ENCODE results near the gene SLFN5.
"Not testable (repeated sequence)": the region's sequence is repeated elsewhere in the genome, so short reads cannot be mapped to it uniquely, and the experiment has no call there.

Gene SLFN5

DNA sequence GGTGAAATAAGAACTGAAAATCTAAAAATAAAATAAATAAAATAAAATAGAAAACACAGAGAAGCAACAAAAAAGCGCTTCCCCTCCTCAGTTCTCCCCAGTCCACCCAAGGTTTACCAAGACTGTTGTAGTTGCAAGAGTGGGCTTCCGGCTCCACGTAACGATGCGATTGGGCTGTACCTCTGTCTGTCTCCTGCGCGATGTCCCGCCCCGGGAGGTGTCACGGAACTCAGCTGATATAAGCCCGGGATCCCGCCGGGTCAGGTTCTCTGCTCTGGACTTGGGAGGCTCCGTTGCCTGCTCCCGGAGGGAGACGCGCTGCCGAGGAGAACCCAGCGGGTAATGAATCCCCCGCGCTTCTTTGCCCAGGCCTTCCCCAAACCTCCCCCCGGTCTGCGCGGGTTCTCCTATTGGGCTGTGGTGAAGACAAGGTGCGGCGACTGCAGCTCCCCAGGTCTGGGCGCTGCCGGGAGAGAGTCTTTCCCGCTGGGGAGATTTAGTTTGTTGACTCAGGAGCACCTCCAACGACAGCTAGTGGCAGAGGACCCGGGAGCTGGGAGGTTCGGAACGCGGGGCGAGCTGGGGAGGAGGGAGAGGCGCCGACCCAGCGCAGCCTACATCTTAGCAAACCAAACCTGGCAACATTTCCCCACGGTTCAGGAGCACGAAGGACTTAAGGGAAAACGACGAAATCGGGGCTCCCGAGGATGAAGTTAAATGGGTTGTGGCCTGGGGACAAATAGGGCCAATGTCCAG, at the start of gene SLFN5:
Gene SLFN5, plus strand, starts transcription at position 268 of the 756 bp plus-strand sequence. CDS start 15,619 bp downstream, outside the sequence.
- no peak for TF ChIP-seq ZNF274 (IDR thresholded peaks at IDR 0.05; ENCODE audit: low read depth, low read length)

DNA sequence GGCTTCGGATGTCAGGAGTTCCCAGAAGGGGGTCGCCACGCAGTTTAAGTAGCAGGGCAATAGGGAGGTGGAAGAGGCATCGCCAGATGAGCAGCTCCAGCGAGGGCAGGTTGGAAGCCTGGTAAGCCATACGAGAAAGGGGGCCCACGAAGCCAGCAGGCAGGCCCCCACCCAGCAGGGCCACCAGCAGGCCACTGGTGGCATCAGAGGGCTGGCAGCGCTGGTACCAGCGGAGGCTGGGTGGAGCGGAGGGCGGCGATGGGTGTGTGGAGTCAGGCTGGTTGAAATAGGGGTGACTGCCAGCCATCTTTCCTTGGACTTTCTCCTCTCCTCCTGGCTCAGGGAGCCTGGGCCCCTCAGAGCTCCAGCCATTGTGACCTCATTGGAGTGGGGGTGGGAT, 48.9 kb upstream of the SLFN5 start, which contains the start of gene SLC35G3:
Gene SLC35G3, minus strand, starts transcription at position 393 of the 400 bp plus-strand sequence. Its CDS starts 86 bp downstream, at position 307.
- not testable (repeated sequence) for H3K4me3 ChIP-seq (ENCODE audit: low read length)

More for the DNA sequence above, at the start of gene SLFN5:
- peak within 1 kb of the TSS; percentile 83 for H3K4me3 ChIP-seq (ENCODE audit: low read length)

DNA sequence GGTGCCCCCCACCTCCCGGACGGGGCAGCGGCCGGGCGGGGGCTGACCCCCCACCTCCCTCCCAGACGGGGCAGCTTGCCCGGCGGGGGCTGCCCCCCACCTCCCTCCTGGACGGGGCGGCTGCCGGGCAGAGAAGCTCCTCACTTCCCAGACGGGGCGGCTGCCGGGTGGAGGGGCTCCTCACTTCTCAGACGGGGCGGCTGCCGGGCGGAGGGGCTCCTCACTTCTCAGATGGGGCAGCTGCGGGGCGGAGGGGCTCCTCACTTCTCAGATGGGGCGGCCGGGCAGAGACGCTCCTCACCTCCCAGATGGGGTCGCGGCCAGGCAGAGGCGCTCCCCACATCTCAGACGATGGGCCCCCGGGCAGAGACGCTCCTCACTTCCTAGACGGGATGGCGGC, 47.8 kb upstream of the SLFN5 start:
- H3K4me3 ChIP-seq (ENCODE audit: low read length), result not testable (repeated sequence)

DNA sequence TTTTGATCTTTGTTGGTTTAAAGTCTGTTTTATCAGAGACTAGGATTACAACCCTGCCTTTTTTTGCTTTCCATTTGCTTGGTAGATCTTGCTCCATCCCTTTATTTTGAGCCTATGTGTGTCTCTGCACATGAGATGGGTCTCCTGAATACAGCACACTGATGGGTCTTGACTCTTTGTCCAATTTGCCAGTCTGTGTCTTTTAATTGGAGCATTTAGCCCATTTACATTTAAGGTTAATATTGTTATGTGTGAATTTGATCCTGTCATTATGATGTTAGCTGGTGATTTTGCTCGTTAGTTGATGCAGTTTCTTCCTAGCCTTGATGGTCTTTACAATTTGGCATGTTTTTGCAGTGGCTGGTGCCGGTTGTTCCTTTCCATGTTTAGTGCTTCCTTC, 40.3 kb upstream of the SLFN5 start:
- H3K4me3 ChIP-seq (ENCODE audit: low read length), result not testable (repeated sequence)

DNA sequence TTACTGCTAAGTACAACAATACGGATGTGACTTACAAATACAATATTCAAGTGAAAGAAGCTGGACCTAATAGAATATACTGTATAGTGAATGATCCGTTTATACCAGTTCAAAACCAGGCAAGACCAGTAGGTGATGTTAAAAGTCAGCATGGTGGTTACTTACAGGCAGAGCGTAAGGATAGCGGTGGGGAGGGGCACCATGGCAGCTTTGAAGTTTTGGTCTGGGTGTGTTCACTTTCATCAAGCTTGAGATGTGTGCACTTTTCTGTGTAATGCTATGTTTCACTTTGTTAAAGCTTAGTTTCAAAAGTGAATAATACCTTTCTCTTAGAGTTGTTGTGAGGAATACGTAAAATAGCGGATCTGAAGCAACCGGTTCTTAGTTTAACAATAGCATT, 32.1 kb upstream of the SLFN5 start:
- H3K4me3 ChIP-seq (ENCODE audit: low read length), result no peak overlapping the region
- no peak for TF ChIP-seq ZNF274 (IDR thresholded peaks at IDR 0.05; ENCODE audit: low read depth, low read length)

DNA sequence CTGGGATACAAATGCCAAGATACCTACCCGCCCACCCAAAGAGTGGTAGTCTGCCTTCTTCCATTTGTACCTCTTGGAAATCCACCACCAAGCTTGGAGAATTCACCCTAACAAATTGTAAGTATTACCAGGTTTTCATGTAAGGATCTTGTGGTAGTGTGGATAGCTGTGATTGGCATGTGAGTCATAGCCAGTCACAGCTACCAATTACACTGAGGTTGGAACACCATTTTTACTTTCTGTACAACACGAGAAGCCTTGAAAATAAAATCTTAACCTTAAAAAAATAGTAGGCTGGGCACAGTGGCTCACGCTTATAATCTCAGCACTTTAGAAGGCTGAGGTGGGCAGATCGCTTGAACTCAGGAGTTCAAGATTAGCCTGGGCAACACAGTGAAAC, 30.2 kb upstream of the SLFN5 start:
- TF ChIP-seq ZNF274 (IDR thresholded peaks at IDR 0.05; ENCODE audit: low read depth, low read length), result no peak
- H3K4me3 ChIP-seq (ENCODE audit: low read length), result no peak overlapping the region

DNA sequence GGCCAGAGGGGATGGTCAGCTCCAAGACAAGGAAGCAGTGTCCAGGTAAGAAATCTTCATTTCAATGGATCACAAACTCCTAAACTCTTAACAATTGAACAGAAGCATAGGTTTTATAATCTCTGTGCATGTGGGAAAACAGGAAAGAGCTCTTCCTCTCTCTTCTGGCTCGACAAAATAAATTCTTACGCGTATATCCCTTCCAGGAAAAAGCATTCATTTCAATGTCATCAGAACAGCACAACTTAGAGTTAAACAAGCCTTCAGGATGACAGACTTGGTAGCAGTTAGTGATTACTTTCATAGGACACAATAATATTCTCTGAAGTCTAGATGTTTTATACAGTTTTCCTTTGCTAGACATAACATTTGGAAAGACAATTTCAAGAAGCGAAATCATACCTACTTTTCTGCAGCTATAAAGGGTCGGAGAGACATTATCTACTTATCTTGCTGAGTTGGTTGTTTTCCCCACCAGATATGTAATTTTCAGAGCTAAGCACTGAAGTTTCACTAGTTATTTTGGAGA, 29.4 kb upstream of the SLFN5 start:
- H3K4me3 ChIP-seq (ENCODE audit: low read length), result no peak overlapping the region
- TF ChIP-seq ZNF274 (IDR thresholded peaks at IDR 0.05; ENCODE audit: low read depth, low read length), result no peak

DNA sequence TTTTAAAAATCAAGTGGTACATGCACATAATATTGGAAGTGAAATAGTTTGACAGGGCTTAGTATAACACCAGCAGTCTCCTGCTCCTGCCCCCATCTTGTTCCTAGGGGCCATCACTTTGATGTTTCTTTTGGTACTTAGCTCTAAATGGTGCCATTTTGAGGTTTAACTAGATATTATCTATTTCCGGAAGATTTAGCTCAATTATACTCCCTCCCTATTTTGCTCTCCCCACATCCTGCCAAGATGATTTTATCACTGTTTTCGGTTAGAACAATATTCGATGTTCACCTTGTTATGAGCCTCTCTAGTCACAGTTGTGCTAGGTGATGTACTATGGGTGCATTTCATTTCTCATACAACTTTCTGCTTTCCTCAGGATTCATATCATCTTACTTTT, 28.7 kb upstream of the SLFN5 start:
- H3K4me3 ChIP-seq (ENCODE audit: low read length), result no peak overlapping the region
- no peak for TF ChIP-seq ZNF274 (IDR thresholded peaks at IDR 0.05; ENCODE audit: low read depth, low read length)

DNA sequence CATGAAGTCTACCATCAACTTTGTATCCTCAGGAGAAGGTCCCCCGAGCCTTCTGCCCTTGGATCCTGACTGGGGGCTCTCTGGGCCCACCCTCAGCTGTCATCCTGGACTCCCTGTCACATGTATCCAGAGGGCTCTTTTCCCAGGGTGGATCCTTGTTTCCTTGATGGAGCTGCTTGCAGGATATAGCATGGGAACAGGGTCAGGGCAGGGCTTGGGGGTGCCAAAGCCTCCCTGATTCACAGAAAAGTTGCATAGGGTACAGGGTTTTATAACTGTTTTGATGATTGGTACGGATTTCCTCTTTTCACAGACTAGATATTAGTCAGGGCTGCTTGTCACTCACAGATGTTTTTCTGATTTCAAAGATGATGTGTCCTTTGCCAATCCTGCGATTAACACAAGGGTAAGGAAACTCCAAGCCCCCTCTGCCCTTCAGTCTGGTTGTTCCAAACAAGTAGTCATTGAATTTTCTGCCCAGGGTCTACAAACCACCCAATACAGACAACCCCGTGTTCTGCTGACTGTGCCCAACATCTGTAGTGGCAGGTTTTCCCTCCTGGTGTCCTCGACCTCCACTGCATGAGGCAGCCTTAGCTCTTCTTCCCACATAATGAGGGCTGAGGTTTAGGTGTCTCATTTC, 28.1 kb upstream of the SLFN5 start:
- no peak for TF ChIP-seq ZNF274 (IDR thresholded peaks at IDR 0.05; ENCODE audit: low read depth, low read length)

DNA sequence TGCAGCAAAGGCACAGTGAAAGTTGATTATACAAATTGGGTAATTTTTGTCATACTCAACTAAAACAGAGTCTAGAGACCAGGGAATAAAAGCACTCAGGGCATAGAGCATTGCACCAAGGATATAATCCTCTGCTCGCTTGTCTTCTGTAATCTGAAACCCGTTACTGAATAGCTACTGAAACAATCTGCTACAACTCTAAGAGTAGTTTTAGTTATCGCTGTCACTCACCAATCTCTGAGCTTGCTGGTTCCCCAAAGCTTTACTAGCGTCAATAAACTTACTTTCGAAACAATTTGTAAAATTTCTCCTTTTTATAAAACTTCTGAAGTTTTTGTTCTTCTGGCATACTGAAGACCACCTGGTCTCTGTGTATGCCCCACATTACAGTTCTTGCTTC, 25.8 kb upstream of the SLFN5 start:
- no peak overlapping the region for H3K4me3 ChIP-seq (ENCODE audit: low read length)
- no peak for TF ChIP-seq ZNF274 (IDR thresholded peaks at IDR 0.05; ENCODE audit: low read depth, low read length)

More for the DNA sequence above, 28.1 kb upstream of the SLFN5 start:
- no peak overlapping the region for H3K4me3 ChIP-seq (ENCODE audit: low read length)

DNA sequence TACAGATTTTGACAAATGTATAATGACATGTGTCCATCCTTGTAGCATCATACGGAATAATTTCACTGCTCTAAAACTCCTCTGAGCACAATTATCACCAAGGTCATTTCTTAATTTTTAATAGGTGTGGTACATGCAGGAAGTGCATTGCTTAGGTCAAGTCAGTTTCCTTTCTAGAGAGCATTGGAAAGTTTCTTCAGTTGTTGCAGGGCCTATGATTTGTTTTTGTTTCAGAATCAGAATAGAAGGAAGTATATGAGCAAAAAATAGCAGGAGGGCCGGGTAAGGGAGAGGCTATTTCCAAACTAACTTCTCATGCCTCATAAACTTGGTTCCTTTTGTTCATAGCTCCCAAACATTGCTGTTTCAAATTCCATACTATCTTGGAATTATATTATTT, 24.0 kb upstream of the SLFN5 start:
- no peak for TF ChIP-seq ZNF274 (IDR thresholded peaks at IDR 0.05; ENCODE audit: low read depth, low read length)
- no peak overlapping the region for H3K4me3 ChIP-seq (ENCODE audit: low read length)

DNA sequence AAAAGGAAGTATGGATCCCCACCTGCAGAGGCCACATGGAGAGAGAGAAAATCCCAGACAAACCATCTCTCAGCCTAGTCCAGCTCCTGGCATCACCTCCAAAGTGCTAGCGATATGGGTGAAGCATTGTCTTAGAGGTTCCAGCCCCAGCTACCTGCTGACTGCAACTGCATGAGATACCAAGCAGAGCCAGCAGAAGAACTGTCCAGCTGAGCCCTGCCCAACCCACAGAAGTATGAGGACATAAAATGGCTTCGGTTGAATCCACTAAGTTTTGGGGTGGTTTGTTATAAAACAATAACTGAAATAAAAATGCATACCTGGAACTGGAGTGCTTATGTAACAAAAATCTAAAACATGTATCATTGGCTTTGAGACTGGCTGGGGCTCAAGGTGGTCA, 20.4 kb upstream of the SLFN5 start:
- H3K4me3 ChIP-seq (ENCODE audit: low read length), result no peak overlapping the region
- no peak for TF ChIP-seq ZNF274 (IDR thresholded peaks at IDR 0.05; ENCODE audit: low read depth, low read length)

DNA sequence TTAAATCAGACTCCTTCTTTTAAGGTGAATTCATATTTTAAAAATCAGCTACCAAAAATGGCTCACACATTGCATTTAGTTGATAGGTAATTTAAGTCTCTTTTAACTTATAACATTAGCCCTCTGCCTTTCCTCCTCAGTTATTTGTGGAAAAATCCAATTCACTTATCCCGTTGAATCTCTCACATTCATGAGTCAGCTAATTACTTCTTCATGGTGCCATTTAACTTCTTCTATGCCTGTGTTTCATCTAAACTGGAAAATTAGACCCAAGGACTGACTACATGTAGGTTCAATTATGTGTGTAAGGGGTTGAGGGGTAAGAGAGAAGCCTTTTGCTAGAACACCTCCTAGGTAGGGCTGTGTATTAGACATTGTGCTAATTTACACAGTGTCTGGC, 18.4 kb upstream of the SLFN5 start:
- TF ChIP-seq ZNF274 (IDR thresholded peaks at IDR 0.05; ENCODE audit: low read depth, low read length), result no peak
- H3K4me3 ChIP-seq (ENCODE audit: low read length), result no peak overlapping the region

DNA sequence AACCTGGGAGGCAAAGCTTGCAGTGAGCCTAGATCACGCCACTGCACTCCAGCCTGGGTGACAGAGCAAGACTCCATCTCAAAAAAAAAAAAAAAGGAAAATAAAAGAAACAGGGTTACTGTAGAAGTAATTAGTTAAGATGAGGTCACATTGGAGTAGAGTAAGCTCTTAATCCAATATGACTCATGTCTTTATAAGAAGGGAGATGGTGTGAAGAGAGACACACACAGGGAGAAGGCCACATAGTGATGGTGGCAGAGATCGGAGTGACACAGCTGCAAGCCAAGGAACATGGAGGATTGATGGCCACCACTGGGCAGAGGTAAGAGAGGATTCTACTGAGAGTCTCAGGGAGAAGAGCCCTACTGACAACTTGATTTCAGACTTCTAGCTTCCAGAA, 15.3 kb upstream of the SLFN5 start:
- H3K4me3 ChIP-seq (ENCODE audit: low read length), result no peak overlapping the region
- no peak for TF ChIP-seq ZNF274 (IDR thresholded peaks at IDR 0.05; ENCODE audit: low read depth, low read length)

DNA sequence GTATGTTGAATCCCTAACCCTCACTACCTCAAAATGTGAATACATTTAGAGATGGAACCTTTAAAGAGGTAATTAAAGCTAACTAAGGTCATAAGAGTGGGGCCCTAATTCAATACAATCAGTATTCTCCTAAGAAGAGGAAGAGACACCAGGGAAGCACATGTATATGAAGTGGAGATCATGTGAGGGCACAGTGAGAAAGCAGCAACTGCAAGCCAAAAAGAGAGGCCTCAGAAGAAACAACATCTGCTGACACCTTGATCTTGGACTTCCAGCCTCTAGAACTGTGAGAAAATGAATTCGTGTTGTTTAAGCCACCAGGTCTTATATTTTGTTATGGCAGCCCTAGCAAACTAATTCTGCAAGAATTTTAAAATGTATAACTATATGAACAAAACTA, 13.2 kb upstream of the SLFN5 start:
- H3K4me3 ChIP-seq (ENCODE audit: low read length), result no peak overlapping the region
- no peak for TF ChIP-seq ZNF274 (IDR thresholded peaks at IDR 0.05; ENCODE audit: low read depth, low read length)

DNA sequence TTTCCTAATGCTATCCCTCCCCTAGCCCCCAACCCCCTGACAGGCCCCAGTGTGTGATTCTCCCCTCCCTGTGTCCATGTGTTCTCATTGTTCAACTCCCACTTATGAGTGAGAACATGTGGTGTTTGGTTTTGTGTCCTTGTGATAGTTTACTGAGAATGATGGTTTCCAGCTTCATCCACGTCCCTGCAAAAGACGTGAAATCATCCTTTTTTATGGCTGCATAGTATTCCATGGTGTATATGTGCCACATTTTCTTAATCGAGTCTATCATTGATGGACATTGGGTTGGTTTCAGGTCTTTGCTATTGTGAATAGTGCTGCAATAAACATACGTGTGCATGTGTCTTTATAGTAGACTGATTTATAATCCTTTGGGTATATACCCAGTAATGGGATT, 8.6 kb upstream of the SLFN5 start:
- not testable (repeated sequence) for H3K4me3 ChIP-seq (ENCODE audit: low read length)
